DMS53 treated with DMSO at 0.1 percent for 48 hours (cell line): Measurements from ENCODE around the gene DHRSX.
"Not testable (repeated sequence)": the region's sequence is repeated elsewhere in the genome, so short reads cannot be mapped to it uniquely, and the experiment has no call there.

Experiments used
- DNase-seq: peaks from one replicate; lab custom pipeline; 2025; ENCODE audit not compliant: unreplicated experiment; lab: John Stamatoyannopoulos, UW

DHRSX gene

GRCh38 chrX:2500803-2501558, at the start of gene DHRSX, which contains the start of gene ZBED1:
Gene DHRSX (minus strand): TSS chrX:2500976. CDS start chrX:2500925, 51 bp downstream.
Gene ZBED1 (minus strand): TSS chrX:2500976. CDS start chrX:2490719, 10,257 bp downstream.
- DNase-seq, result no peak

GRCh38 chrX:2549876-2550275, 49.1 kb upstream of the DHRSX start:
- DNase-seq, result no peak

- DNase-seq, result no peak
Observed at GRCh38 chrX:2548711-2549423, 48.1 kb upstream of the DHRSX start.

- no peak for DNase-seq
Observed at GRCh38 chrX:2547736-2548135, 47.0 kb upstream of the DHRSX start.

GRCh38 chrX:2546496-2546895, 45.7 kb upstream of the DHRSX start:
- DNase-seq, result no peak

- no peak for DNase-seq
Observed at GRCh38 chrX:2545144-2545543, 44.4 kb upstream of the DHRSX start.

GRCh38 chrX:2542826-2543521, 42.2 kb upstream of the DHRSX start:
- DNase-seq, result no peak

- DNase-seq, result no peak
Observed at GRCh38 chrX:2541603-2542002, 40.8 kb upstream of the DHRSX start.

GRCh38 chrX:2540426-2540947, 39.7 kb upstream of the DHRSX start:
- no peak for DNase-seq

GRCh38 chrX:2539586-2539985, 38.8 kb upstream of the DHRSX start:
- DNase-seq, result no peak

GRCh38 chrX:2538031-2538757, 37.4 kb upstream of the DHRSX start:
- DNase-seq, result no peak

GRCh38 chrX:2536974-2537373, 36.2 kb upstream of the DHRSX start:
- DNase-seq, result no peak

GRCh38 chrX:2536141-2536540, 35.4 kb upstream of the DHRSX start:
- DNase-seq, result no peak

- DNase-seq, result not testable (repeated sequence)
Observed at GRCh38 chrX:2534261-2535021, 33.7 kb upstream of the DHRSX start.

GRCh38 chrX:2533424-2533823, 32.6 kb upstream of the DHRSX start:
- no peak for DNase-seq

- no peak for DNase-seq
Observed at GRCh38 chrX:2526390-2526789, 25.6 kb upstream of the DHRSX start.

- no peak for DNase-seq
Observed at GRCh38 chrX:2523911-2524310, 23.1 kb upstream of the DHRSX start.

GRCh38 chrX:2521927-2522386, 21.2 kb upstream of the DHRSX start:
- DNase-seq, result no peak

GRCh38 chrX:2521092-2521926, 20.5 kb upstream of the DHRSX start:
- no peak for DNase-seq
